GM18909 (cell line): ENCODE data around the gene TRIO.

Source experiments
- ATAC-seq: cut with Tn5 transposase; IDR thresholded peaks from one replicate; pipeline ENCODE4 v1.9.1; 2021; ENCODE audit warnings: mild to moderate bottlenecking; ENCODE audit not compliant: unreplicated experiment, poor library complexity

Gene TRIO

GRCh38 chr5:14458414-14458813 is 315.3 kb downstream of the TRIO start:
- no peak for ATAC-seq

- no peak for ATAC-seq
Observed at GRCh38 chr5:14460844-14461398, 317.8 kb downstream of the TRIO start.

- ATAC-seq, result no peak
Observed at GRCh38 chr5:14462681-14463080, 319.5 kb downstream of the TRIO start.

GRCh38 chr5:14463629-14464028 is 320.5 kb downstream of the TRIO start:
- no peak for ATAC-seq

GRCh38 chr5:14464096-14464495 is 321.0 kb downstream of the TRIO start:
- ATAC-seq, result no peak

GRCh38 chr5:14464671-14465070 is 321.5 kb downstream of the TRIO start:
- no peak for ATAC-seq

- ATAC-seq, result no peak
Observed at GRCh38 chr5:14465116-14465515, 322.0 kb downstream of the TRIO start.

GRCh38 chr5:14465776-14466175 is 322.6 kb downstream of the TRIO start:
- ATAC-seq, result no peak

- no peak for ATAC-seq
Observed at GRCh38 chr5:14467251-14467650, 324.1 kb downstream of the TRIO start.

GRCh38 chr5:14467886-14468285 is 324.7 kb downstream of the TRIO start:
- ATAC-seq, result no peak

GRCh38 chr5:14469551-14470377 is 326.6 kb downstream of the TRIO start:
- no peak for ATAC-seq

GRCh38 chr5:14471507-14471906 is 328.4 kb downstream of the TRIO start:
- no peak for ATAC-seq

- ATAC-seq, result no peak
Observed at GRCh38 chr5:14472986-14473567, 329.9 kb downstream of the TRIO start.

- ATAC-seq, result no peak
Observed at GRCh38 chr5:14475045-14475444, 331.9 kb downstream of the TRIO start.

GRCh38 chr5:14476786-14477435 is 333.8 kb downstream of the TRIO start:
- no peak for ATAC-seq

GRCh38 chr5:14479143-14479696 is 336.1 kb downstream of the TRIO start:
- no peak for ATAC-seq

- no peak for ATAC-seq
Observed at GRCh38 chr5:14481349-14481748, 338.2 kb downstream of the TRIO start.

- ATAC-seq, result no peak
Observed at GRCh38 chr5:14482085-14482484, 338.9 kb downstream of the TRIO start.

- no peak for ATAC-seq
Observed at GRCh38 chr5:14483504-14484157, 340.5 kb downstream of the TRIO start.

- ATAC-seq, result no peak
Observed at GRCh38 chr5:14486486-14486885, 343.3 kb downstream of the TRIO start.
